Thyroid gland (tissue), 4 donors: ENCODE measurements around the gene ZNF160.

ENCODE experiments used
- CTCF ChIP-seq, 6 experiments: fragments of 200-600 bp in 3 of 6; fragments of 450-650 bp in 3 of 6; sonication (generic) in 3 of 6; IDR thresholded peaks; one replicate each; pipeline ENCODE4 v1.5.1; 2016 to 2019; ENCODE audit warnings: antibody characterized with exemption in 6 of 6, mild to moderate bottlenecking in 2 of 6, inconsistent platforms in 1 of 6, moderate library complexity in 1 of 6
- POLR2A ChIP-seq, 2 donors: fragments of 450-650 bp; IDR thresholded peaks; one replicate each; pipeline ENCODE4 v1.6.1; 2017; ENCODE audit warnings: antibody characterized with exemption in 2 of 2, mild to moderate bottlenecking in 2 of 2, moderate library complexity in 1 of 2

- TF ChIP-seq CTCF (IDR thresholded peaks at IDR 0.05): no peak
- TF ChIP-seq POLR2A (IDR thresholded peaks at IDR 0.05): no peak
Observed at GRCh38 chr19:53078668-53079067, 24.6 kb downstream of the ZNF160 start.
